HPDE6-E6E7 (cell line): ENCODE data around the gene PLGRKT.
"Not testable (repeated sequence)": the region's sequence is repeated elsewhere in the genome, so short reads cannot be mapped to it uniquely, and the experiment has no call there.

Source experiments
- DNase-seq: peaks from one replicate; pipeline ENCODE4 v3.0.0; 2011; ENCODE audit warnings: missing footprints; ENCODE audit errors: extremely low spot score

Gene PLGRKT

DNA sequence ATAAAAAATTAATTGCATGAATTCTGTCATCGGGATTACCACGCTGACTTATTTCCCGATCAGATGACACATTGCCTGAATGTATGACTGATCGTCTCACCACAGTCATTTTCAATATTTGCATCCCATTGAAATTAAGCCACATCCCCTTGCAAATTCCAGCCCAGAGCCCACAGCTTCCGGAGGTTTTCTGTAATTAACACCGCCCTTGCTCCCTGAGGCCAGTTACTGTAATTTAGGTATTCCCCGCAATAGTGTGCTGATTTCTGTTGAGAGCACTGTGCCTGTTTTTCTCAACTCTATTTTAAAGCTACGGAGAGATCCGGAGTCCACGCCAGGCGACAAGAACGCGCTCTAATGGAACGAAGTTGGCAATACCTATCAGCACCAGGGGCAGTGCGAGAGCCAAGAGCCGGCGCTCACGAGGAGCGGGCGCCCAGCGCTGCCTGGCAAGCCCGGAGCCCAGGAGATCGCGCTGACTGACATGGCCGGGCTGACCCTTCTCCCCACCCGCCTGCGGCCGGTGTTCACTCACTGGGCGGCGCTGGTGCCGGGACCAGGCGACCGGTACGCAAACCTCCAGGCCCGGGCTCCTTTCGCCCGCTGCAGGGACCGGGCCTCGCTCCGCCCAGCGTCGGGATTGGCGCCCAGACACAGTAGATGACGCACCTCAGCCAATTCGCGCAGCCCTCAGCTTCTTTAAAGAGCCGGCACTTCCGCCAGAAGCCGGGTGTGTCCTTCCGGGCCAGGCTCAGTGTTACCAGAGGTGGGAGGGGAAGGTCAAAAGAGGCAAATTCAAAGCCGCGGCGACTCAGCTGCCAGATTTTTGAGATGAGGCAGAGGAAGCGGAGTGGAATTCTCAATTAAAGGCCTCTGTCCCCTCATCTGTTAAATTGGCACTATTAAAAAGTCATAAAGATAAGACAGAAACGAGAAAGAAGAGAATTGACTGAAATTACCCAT, at the start of gene PLGRKT:
Gene PLGRKT, minus strand, starts transcription at position 672 of the 963 bp plus-strand sequence. CDS start 5,948 bp downstream, outside the sequence.
- DNase-seq = peak; percentile 81

DNA sequence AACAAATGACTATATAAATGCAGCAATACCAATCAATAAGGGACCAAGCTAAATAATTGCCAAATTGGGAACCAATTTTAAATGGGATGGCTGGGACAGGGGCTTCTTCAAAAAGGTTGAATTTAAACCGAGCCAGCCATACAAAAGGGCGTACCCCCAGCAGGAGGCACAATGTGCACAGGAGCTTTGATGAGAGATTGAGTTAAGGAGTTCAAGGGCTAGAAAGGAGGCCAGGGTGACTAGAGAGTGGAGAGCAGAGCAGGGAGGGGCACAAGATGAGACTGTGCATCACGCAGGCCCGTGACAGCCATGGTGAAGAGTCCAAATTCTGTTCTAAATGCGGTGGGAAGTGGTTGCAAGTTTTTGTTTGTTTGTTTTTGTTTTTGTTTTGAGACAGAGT, 49.3 kb upstream of the PLGRKT start:
- no peak for DNase-seq

GRCh38 chr9:5485378-5486085, 47.8 kb upstream of the PLGRKT start:
- DNase-seq = no peak

- DNase-seq = no peak
Observed at GRCh38 chr9:5483306-5483705, 45.6 kb upstream of the PLGRKT start.

GRCh38 chr9:5482194-5482593, 44.5 kb upstream of the PLGRKT start:
- no peak for DNase-seq

DNA sequence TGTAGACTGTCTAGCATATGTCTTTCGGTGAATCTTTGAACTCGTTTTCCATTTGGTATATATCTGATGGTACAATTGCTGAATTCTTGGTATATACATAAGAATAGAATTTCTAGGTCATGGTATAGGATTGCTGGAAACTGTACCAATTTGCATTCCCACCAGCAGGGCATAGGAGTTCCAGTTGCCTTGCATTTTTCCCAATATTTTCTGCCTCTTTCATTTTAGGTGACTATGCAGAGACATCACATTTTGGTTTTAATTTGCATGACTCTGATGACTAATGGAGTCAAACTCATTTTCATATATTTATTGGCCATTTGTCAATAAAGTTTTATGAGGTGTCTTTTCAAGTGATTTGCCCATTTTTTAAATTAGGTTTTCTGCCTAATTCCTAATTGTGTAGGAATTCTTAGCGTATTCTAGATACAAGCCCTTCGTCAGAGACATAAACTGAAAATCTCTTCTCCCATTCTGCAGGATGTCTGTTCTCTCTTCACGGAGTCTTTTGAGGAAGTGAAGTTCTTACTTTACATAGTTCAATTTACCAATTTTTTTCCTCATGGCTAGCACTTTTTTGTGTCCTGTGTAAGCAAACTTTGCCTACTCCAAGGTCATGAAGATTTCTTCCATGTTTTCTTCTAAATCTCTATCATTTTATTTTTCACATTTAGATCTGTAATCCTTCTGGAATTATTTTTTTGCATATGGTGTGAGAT, 43.8 kb upstream of the PLGRKT start:
- no peak for DNase-seq

- no peak for DNase-seq
Observed at GRCh38 chr9:5480919-5481318, 43.2 kb upstream of the PLGRKT start.

DNA sequence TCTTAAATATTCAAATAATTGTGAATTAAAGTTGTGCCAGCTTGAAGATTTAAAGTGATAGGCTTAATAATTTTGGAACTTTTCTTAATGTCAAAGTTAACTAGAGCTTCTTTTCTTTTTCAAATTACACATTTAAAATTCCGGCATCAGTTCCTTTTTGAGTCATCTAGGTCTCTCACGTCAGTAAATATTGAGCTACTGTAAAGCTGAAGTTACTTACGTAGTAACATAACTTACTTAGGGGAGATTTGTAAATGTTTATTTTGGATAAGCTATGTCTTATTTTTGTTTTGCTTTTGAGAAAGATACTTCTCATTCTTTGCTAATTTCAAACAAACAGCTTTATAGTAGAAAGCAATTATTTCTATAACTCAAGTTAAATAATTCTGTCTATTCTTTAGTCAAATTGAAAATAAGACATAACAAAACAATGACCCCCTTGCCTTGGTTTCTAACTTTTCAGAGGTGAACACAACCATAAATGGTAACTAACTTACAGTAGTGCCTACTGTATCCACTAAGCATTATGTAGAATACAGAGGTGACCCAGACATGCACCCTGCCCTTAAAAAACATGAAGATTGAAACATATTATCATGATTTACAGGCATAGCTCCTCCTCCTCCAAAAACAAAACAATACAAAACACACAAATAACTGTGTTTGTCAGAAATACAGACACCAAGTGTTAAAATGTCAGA, 42.4 kb upstream of the PLGRKT start:
- DNase-seq = no peak

DNA sequence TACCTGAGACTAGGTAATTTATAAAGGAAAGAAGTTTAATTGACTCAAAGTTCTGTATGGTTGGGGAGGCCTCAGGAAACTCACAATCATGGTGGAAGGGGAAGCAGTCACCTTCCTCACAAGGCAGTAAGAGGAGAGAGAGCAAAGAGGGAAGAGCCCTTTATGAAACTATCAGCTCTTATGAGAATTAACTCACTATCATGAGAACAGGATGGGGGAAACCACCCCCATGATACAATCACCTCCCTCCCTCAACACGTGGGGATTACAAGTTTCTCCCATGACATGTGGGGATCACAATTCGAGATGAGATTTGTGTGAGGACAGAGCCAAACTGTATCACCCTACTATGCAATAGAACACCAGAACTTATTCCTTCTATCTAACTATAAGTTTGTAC, 40.5 kb upstream of the PLGRKT start:
- no peak for DNase-seq

GRCh38 chr9:5475611-5476010, 37.9 kb upstream of the PLGRKT start:
- not testable (repeated sequence) for DNase-seq

DNA sequence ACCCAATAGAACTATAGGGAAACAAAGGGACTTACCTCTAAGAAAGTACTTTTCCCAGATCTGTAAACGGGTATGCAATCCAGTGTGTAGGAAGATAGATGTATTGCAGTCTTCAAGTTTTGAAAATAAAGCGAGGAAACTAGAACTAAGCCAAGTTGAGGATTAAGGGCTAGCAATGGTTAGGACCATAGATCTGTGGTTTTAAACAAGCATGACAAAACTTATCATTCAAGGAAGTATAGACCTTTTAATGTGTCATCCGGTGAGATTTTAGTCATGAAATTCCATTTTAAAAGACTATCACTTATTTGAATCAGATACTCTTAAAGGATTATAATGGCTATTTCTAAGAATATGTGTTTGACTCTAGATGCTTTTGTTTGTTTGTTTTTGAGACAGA, 33.1 kb upstream of the PLGRKT start:
- DNase-seq = no peak

GRCh38 chr9:5470122-5470521, 32.4 kb upstream of the PLGRKT start:
- DNase-seq = no peak

- DNase-seq = no peak
Observed at GRCh38 chr9:5468850-5469249, 31.1 kb upstream of the PLGRKT start.

DNA sequence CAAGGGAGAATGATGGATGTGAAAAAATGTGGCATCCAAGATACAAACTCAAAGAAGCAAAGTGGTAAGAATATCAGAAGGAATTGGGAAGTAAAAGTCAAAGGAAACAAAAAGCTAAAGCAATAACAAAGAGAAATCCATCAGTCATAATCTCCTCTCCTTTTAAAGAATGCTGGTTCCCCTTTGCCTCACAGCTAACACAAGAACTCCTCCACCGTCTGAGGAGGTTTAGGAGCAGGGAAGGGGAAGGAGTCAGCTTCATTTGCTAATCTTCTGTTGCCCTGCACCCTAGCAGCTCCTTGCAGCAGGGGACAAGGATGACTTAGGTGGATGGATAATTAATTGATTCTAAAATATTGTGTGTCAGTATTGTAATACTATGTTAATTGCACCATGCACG, 29.0 kb upstream of the PLGRKT start:
- no peak for DNase-seq

- DNase-seq = no peak
Observed at GRCh38 chr9:5466005-5466404, 28.3 kb upstream of the PLGRKT start.

- not testable (repeated sequence) for DNase-seq
Observed at GRCh38 chr9:5464831-5465330, 27.2 kb upstream of the PLGRKT start.

GRCh38 chr9:5460157-5460556, 22.4 kb upstream of the PLGRKT start:
- no peak for DNase-seq

- DNase-seq = no peak
Observed at GRCh38 chr9:5459289-5459829, 21.6 kb upstream of the PLGRKT start.

- peak; percentile 51 for DNase-seq
Observed at GRCh38 chr9:5455181-5455580, 17.5 kb upstream of the PLGRKT start.

GRCh38 chr9:5453673-5454072, 15.9 kb upstream of the PLGRKT start:
- DNase-seq = no peak

GRCh38 chr9:5453004-5453403, 15.3 kb upstream of the PLGRKT start:
- DNase-seq = no peak
